ENCODE data around the gene SPATA9. TPM values are rescaled to one million over a fixed set of nuclear protein-coding genes. Genes with fewer than 3 reads are reported as not detected.
A peak's percentile ranks its signal among the peaks of the same experiment; 100 is the strongest.
"Not testable (repeated sequence)": the region's sequence is repeated elsewhere in the genome, so short reads cannot be mapped to it uniquely, and the experiment has no call there.

SPATA9 gene
- total and polyA plus RNA-seq, 9 of the 15 experiments (the other 6 are each of a cell fraction or from before 2014, with no cell fraction given) = 0.16 to 5.5 (median 0.39) TPM; not detected in 3

- not testable (repeated sequence) for TF ChIP-seq JUND (IDR thresholded peaks at IDR 0.05; ENCODE audit: borderline replicate concordance, low read depth, low read length); MYC (IDR thresholded peaks at IDR 0.05; ENCODE audit: low read depth, low read length)
- peak; percentile 66; the same call in 1 of the 3 replicates for TF ChIP-seq JUND (tag; IDR thresholded peaks at IDR 0.05; ENCODE audit: borderline replicate concordance, low read depth, low read length)
- TF ChIP-seq GATAD2A (IDR thresholded peaks at IDR 0.05) = peak; percentile 97
- peak; percentile 92 for TF ChIP-seq TSHZ1 (CRISPR knock-in tag; IDR thresholded peaks at IDR 0.05)
- peak; percentile 74; the same call in 1 of the 2 replicates for TF ChIP-seq HEY1 (CRISPR knock-in tag; IDR thresholded peaks at IDR 0.05; ENCODE audit: borderline replicate concordance)
- peak; percentile 88; the same call in 1 of the 2 replicates for TF ChIP-seq MYC (CRISPR knock-in tag; IDR thresholded peaks at IDR 0.05; ENCODE audit: borderline replicate concordance, low read depth)
- TF ChIP-seq ZBTB9 (CRISPR knock-in tag; IDR thresholded peaks at IDR 0.05) = peak; percentile 99
- peak in 1 of 2 experiments; percentile 98; a peak in 2 of 4 replicates for TF ChIP-seq TEAD1 (CRISPR knock-in tag; IDR thresholded peaks at IDR 0.05)
- peak; percentile 74 for TF ChIP-seq ARID1B (IDR thresholded peaks at IDR 0.05)
- TF ChIP-seq DDX20 (tag; IDR thresholded peaks at IDR 0.05; ENCODE audit: low read depth) = peak; percentile 97
- peak; percentile 99 for TF ChIP-seq ZNF583 (CRISPR knock-in tag; IDR thresholded peaks at IDR 0.05)
- peak; percentile 90 for TF ChIP-seq THRB (CRISPR knock-in tag; conservative IDR thresholded peaks at IDR 0.05)
- 0 out of 2 replicates have a peak, but pooled peaks have one; percentile 34 for TF ChIP-seq MTA1 (IDR thresholded peaks at IDR 0.05; ENCODE audit: borderline replicate concordance)
- peak; percentile 61; the same call in 1 of the 2 replicates for TF ChIP-seq MTF1 (CRISPR knock-in tag; IDR thresholded peaks at IDR 0.05; ENCODE audit: borderline replicate concordance)
- TF ChIP-seq HMBOX1 (IDR thresholded peaks at IDR 0.05) = peak; percentile 71; the same call in 1 of the 2 replicates
- peak; percentile 87; the same call in 1 of the 2 replicates for TF ChIP-seq ZNF133 (CRISPR knock-in tag; IDR thresholded peaks at IDR 0.05)
- TF ChIP-seq ZNF23 (CRISPR knock-in tag; IDR thresholded peaks at IDR 0.05) = peak; percentile 67; the same call in 1 of the 2 replicates
- peak; percentile 70 for TF ChIP-seq ZNF75A (CRISPR knock-in tag; IDR thresholded peaks at IDR 0.05)
Measured at GRCh38 chr5:95707534-95708188, 24.9 kb upstream of the SPATA9 start (continued).
